Sigmoid colon (tissue), 7 donors: ENCODE results near the gene PPOX. TPM values are rescaled to one million over a fixed set of nuclear protein-coding genes. Genes with fewer than 3 reads are reported as not detected.

Experiments used
- DNase-seq: peaks from one replicate; pipeline ENCODE4 v3.0.0-alpha.2; 2019
- H3K27ac ChIP-seq, 4 donors: fragments of 200-600 bp; sonication (generic); one replicate each; pipeline ENCODE4 v1.5.1; 2016 to 2019; ENCODE audit warnings: mild to moderate bottlenecking in 1 of 4
- H3K27me3 ChIP-seq, 3 donors: fragments of 200-600 bp; sonication (generic); one replicate each; pipeline ENCODE4 v1.5.1; 2019; ENCODE audit warnings: mild to moderate bottlenecking in 1 of 3
- H3K36me3 ChIP-seq, 4 donors: fragments of 200-600 bp; sonication (generic); one replicate each; pipeline ENCODE4 v1.5.1; 2016 to 2019
- H3K4me1 ChIP-seq, 4 donors: fragments of 200-600 bp; sonication (generic); one replicate each; pipeline ENCODE4 v1.5.1; 2017 to 2019
- H3K4me3 ChIP-seq, 4 donors: fragments of 200-600 bp; sonication (generic); one replicate each; pipeline ENCODE4 v1.5.1; 2017 to 2019; ENCODE audit warnings: mild to moderate bottlenecking in 2 of 4, moderate library complexity in 1 of 4
- H3K9me3 ChIP-seq, 4 donors: fragments of 200-600 bp in 3 of 4; sonication (generic) in 3 of 4; one replicate each; pipeline versions ENCODE4 v1.5.1 to v1.6.1; 2013 to 2019
- CTCF ChIP-seq, 4 experiments: fragments of 450-650 bp in 3 of 4; fragments of 200-600 bp in 1 of 4; IDR thresholded peaks; one replicate each; pipeline ENCODE4 v1.5.1; 2016 to 2019; ENCODE audit warnings: antibody characterized with exemption in 4 of 4, mild to moderate bottlenecking in 3 of 4, moderate library complexity in 2 of 4
- EP300 ChIP-seq, 4 donors: sonication (generic); formaldehyde crosslinking; IDR thresholded peaks; one replicate each; pipeline ENCODE4 v1.6.1; 2017; ENCODE audit warnings: antibody characterized with exemption in 4 of 4
- POLR2A ChIP-seq, 2 donors: fragments of 450-650 bp; IDR thresholded peaks; one replicate each; pipeline ENCODE4 v1.6.1; 2016; ENCODE audit warnings: antibody characterized with exemption in 2 of 2, mild to moderate bottlenecking in 2 of 2, moderate library complexity in 2 of 2
- POLR2AphosphoS5 ChIP-seq, 4 donors: sonication (generic); formaldehyde crosslinking; IDR thresholded peaks; one replicate each; pipeline ENCODE4 v1.6.1; 2017; ENCODE audit warnings: antibody characterized with exemption in 4 of 4
- WGBS, 2 donors: extraction: QIAGEN DNeasy Blood & Tissue Kit; methylation state at CpG; one replicate each; pipeline ENCODE4 v1.1.7; 2013; 5-methylcytosine and 5-hydroxymethylcytosine counted together
- intact Hi-C: fragments of 100-400 bp; cut with DNase I; formaldehyde crosslinking; loops from one replicate; pipeline ENCODE4 v1.15.1; 2023
- polyA plus RNA-seq, 3 donors: library from polyadenylated mRNA; stranded (reverse); fragments of 200-250 nt; gene quantifications; one replicate each; pipeline ENCODE4 v1.2.3, GENCODE V29; 2013
- total RNA-seq, 4 donors: library from RNA; depleted of rRNA; stranded (reverse); fragments of >200 nt; gene quantifications; one replicate each; pipeline ENCODE4 v1.1.0, GENCODE V29; 2016
- donor health status: healthy with polysubstance abuse.
- donor health status: Bipolar disorder and iron deficiency.
- donor health status: healthy.

PPOX gene
- total and polyA plus RNA-seq, 7 donors = 7.4 to 30.9 (median 17.7) TPM

GRCh38 chr1:161190962-161191521, 24.8 kb downstream of the PPOX start:
- Histone ChIP-seq H3K27me3 (no peaks in the 10 kb centered on the region), H3K4me3 (no peak overlapping the region), H3K4me1 (peaks cover 0 to 21% (median 5%) of the 10 kb centered on the region in 4 donors), H3K36me3 (peaks cover 0 to 15% (median 0%) of the 10 kb centered on the region in 4 donors), H3K9me3 (no peaks in the 10 kb centered on the region), H3K27ac (no peak overlapping the region)
- WGBS, 2 donors = 58 to 69% methylated on average over 22 of the region's 22 CpGs
- no peak for DNase-seq
- TF ChIP-seq EP300 (IDR thresholded peaks at IDR 0.05) (no peak), POLR2AphosphoS5 (IDR thresholded peaks at IDR 0.05) (no peak), POLR2A (IDR thresholded peaks at IDR 0.05) (no peak), CTCF (IDR thresholded peaks at IDR 0.05) (no peak)
- intact Hi-C loops = no loop called here

DNA sequence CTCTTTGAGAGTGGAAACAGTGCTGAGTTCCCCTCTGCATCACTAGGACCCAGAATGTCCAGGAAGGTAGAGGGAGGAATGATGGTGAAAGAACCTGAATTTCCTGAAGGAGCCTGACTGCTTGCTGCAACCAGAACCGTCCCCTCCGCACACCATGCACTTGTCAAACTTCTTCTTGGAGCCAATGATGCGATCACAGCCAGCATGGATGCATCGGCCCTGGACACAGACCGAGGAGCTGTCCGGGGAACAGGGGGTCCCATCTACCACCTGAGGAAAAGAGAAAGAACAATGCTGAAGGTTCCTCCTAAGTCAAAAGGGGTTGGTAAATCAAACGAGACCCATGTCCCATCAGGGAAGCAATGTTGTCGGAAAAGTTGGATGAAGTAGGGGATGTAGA, 25.7 kb downstream of the PPOX start:
- H3K4me3 ChIP-seq = no peak overlapping the region
- WGBS, 2 donors = 67 to 80% methylated on average over 8 of the region's 8 CpGs
- peaks cover 0 to 15% (median 0%) of the 10 kb centered on the region in 4 donors for H3K36me3 ChIP-seq
- TF ChIP-seq POLR2AphosphoS5 (IDR thresholded peaks at IDR 0.05) (no peak), POLR2A (IDR thresholded peaks at IDR 0.05) (no peak), CTCF (IDR thresholded peaks at IDR 0.05) (no peak), EP300 (IDR thresholded peaks at IDR 0.05) (no peak)
- H3K9me3 ChIP-seq = no peaks in the 10 kb centered on the region
- DNase-seq = no peak
- H3K4me1 ChIP-seq = peaks cover 0 to 30% (median 14%) of the 10 kb centered on the region in 4 donors
- no peaks in the 10 kb centered on the region for H3K27me3 ChIP-seq
- intact Hi-C loops = no loop called here
- no peak overlapping the region for H3K27ac ChIP-seq

GRCh38 chr1:161192476-161193465, 26.5 kb downstream of the PPOX start:
- H3K9me3 ChIP-seq = no peaks in the 10 kb centered on the region
- no peaks in the 10 kb centered on the region for H3K27me3 ChIP-seq
- peak; percentile 85 for DNase-seq
- H3K36me3 ChIP-seq = peaks cover 0 to 15% (median 0%) of the 10 kb centered on the region in 4 donors
- H3K4me3 ChIP-seq = no peak overlapping the region
- H3K4me1 ChIP-seq = peaks cover 0 to 38% (median 21%) of the 10 kb centered on the region in 4 donors
- H3K27ac ChIP-seq = peak overlapping the region in 3 of 4 donors; percentile 1 to 15 (median 1)
- no peak for TF ChIP-seq EP300 (IDR thresholded peaks at IDR 0.05)
- peak; percentile 61 to 85 (median 73) for TF ChIP-seq CTCF (IDR thresholded peaks at IDR 0.05)
- TF ChIP-seq POLR2AphosphoS5 (IDR thresholded peaks at IDR 0.05) = peak in 1 of 4 donors; percentile 15
- no peak for TF ChIP-seq POLR2A (IDR thresholded peaks at IDR 0.05)
- intact Hi-C loops = no loop called here
- 57 to 64% methylated on average over 15 of the region's 15 CpGs for WGBS, 2 donors

GRCh38 chr1:161193561-161194235, 27.5 kb downstream of the PPOX start:
- peaks cover 0 to 15% (median 0%) of the 10 kb centered on the region in 4 donors for H3K36me3 ChIP-seq
- H3K4me1 ChIP-seq = peaks cover 0 to 47% (median 30%) of the 10 kb centered on the region in 4 donors
- TF ChIP-seq POLR2AphosphoS5 (IDR thresholded peaks at IDR 0.05) = no peak
- TF ChIP-seq CTCF (IDR thresholded peaks at IDR 0.05) = no peak
- no peak for TF ChIP-seq POLR2A (IDR thresholded peaks at IDR 0.05)
- no peak for TF ChIP-seq EP300 (IDR thresholded peaks at IDR 0.05)
- no peaks in the 10 kb centered on the region for H3K9me3 ChIP-seq
- no peaks in the 10 kb centered on the region for H3K27me3 ChIP-seq
- no peak for DNase-seq
- peak overlapping the region in 1 of 4 donors; percentile 1 for H3K27ac ChIP-seq
- intact Hi-C loops = no loop called here
- no peak overlapping the region for H3K4me3 ChIP-seq
- 84 to 85% methylated on average over 21 of the region's 21 CpGs for WGBS, 2 donors
